Measurements from ENCODE around the gene RFXAP.
A peak's percentile ranks its signal among the peaks of the same experiment; 100 is the strongest.
"Not testable (repeated sequence)": the region's sequence is repeated elsewhere in the genome, so short reads cannot be mapped to it uniquely, and the experiment has no call there.

The RFXAP gene, protein sequence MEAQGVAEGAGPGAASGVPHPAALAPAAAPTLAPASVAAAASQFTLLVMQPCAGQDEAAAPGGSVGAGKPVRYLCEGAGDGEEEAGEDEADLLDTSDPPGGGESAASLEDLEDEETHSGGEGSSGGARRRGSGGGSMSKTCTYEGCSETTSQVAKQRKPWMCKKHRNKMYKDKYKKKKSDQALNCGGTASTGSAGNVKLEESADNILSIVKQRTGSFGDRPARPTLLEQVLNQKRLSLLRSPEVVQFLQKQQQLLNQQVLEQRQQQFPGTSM

DNA sequence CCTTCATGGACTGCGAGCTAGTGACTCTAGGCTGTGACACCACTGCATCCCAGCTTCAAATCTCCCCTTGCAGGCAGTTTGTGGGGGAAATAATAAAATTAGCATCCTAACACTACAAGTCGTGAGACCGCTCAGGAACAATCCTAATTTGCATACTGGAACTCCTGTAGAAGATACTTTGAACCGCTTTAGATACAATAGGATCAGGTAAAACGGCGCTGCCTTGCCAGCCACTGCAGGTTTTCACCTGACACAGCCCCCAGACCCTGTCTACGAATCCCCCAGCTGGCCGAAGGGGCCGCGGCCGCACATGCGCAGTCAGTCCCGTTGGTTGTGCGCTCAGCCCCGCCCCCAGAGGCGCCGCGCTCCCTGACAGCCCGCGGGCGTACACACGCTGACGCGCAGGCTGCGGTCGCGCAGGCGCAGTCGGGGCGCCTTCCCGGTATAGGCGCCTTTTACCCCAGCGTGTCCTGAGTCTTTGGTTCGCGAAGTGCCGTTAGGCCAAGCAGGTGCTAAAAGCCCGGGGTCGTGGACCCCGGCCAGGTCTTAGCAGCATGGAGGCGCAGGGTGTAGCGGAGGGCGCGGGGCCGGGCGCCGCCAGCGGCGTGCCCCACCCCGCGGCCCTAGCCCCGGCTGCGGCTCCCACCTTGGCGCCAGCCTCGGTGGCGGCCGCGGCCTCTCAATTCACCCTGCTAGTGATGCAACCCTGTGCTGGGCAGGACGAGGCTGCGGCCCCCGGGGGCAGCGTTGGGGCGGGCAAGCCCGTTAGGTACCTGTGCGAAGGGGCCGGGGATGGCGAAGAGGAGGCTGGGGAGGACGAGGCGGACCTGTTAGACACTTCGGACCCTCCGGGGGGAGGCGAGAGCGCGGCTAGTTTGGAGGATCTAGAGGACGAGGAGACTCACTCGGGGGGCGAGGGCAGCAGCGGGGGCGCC lies at the start of gene RFXAP:
RFXAP (plus strand) TSS at position 419 of the 935 bp plus-strand sequence; CDS start at position 555, 136 bp downstream.
- DNase-seq = peak; percentile 70 to 96

DNA sequence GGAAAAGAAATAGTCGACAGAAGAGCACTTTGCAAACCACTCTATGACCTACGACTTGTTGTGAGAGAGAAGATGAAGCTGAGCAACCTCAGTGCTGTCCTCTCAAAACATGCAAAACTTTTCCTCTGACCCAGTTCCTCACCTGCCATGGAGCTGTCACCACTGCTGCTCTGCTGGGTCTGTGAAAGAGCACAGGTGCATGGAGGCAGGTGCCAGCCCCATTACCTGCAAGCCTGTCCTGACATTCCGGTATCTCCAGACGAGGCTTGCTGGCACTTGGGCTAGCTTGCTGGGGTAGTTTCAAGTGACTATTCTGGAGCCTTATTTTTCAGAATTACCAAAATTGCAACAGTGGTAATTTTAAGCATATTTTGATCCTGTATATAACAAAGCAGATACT lies 49.5 kb upstream of the RFXAP start:
- peak; percentile 22 to 29 for DNase-seq

GRCh38 chr13:36770741-36771140 lies 48.3 kb upstream of the RFXAP start:
- DNase-seq = no peak

DNA sequence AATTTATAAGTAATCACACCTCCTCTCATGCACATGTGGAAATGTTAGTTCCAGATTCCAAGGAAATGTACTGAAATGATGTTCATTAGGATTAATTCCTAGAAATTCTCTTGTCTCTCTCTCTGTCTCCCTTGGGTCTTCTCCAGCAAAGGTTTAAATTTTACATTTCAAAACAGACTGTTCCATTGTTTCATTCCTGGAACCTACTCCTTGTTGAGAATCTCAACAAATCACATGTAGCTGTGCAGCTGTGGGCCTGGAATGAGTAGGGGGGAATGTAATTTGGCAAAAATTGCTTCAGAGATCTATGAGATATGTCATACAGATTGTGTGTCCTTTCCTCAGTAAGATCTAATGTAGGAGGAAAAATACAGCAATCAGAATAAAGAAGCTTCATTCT lies 46.2 kb upstream of the RFXAP start:
- DNase-seq = no peak

DNA sequence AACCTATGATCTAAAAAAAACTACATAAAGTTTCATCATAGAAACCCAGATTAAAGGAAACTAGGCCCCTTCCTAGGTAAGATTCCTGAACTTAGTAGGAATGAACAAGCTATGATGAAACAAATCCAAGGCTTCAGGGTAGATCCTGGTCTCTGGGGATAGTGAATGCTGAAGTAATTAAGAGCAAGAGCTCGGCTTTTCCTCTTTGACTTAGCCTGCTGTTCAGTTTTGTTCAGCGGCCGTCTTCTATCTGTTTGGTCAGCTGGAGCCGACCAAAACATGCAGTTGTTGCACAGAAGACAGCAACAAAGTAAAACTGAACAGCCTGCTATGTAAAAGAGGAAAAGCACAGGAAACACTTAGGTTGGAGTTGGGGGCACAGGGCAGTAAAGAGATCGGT lies 44.1 kb upstream of the RFXAP start:
- DNase-seq = no peak

DNA sequence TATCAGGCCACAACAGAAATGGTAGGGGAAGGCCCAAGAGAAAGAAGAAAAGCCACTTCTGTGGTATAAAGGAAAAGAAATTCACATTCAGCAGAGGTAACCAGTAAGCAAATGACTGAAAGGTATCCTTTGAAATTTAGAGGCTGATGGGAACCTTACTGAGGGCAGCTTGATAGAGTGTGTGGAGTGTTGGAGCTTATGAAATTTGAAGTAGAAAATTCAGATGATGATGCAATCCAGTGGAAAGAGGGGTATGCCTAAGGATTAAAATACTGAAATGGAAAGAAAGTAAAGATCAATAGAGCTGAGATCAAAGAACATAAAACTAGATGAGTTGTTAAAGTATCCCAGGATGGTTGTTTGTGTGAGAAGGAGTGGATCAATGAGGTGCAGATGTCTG lies 42.8 kb upstream of the RFXAP start:
- DNase-seq = no peak

- no peak for DNase-seq
These were observed 40.8 kb upstream of the RFXAP start for GRCh38 chr13:36778083-36778671.

GRCh38 chr13:36783890-36784289 lies 35.1 kb upstream of the RFXAP start:
- no peak for DNase-seq

DNA sequence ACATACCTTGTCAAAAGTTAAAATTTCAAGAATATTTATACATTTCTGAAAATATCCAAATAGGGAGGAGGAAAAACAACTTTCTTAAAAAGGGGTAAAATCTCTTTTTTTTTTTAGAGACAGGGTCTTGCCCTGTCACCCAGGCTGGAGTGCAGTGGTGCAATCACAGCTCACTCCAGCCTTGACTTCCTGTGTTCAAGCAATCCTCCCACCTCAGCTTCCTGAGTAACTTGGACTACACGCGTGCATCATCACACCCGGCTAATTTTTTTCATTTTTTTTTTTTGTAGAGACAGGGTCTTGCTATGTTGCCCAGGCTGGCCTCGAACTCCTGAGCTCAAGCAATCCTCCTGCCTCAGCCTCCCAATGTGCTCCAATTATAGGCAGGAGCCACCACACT lies 32.8 kb upstream of the RFXAP start:
- DNase-seq = not testable (repeated sequence)

GRCh38 chr13:36787181-36787580 lies 31.8 kb upstream of the RFXAP start:
- no peak for DNase-seq

GRCh38 chr13:36788276-36788675 lies 30.7 kb upstream of the RFXAP start:
- DNase-seq = no peak

GRCh38 chr13:36789061-36789460 lies 30.0 kb upstream of the RFXAP start:
- DNase-seq = no peak

DNA sequence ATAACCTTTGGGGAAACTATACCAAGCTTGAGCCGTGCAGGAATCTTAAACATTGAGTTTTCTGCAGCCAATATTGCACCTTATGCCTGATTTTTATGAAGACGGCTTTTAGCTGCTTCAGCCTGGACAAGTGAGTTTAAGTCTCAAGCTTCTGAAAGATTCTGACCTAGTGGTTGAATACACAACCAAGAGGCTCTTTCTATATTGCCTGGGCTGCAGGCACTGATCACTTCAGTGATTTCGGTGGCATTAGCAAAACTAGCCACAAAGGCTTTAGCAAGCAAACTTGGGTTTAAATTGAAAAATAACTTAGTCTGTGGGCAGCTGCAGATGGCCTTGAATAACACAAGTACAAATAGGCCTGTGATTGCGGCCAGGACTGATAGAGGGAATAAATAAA lies 29.3 kb upstream of the RFXAP start:
- no peak for DNase-seq

DNA sequence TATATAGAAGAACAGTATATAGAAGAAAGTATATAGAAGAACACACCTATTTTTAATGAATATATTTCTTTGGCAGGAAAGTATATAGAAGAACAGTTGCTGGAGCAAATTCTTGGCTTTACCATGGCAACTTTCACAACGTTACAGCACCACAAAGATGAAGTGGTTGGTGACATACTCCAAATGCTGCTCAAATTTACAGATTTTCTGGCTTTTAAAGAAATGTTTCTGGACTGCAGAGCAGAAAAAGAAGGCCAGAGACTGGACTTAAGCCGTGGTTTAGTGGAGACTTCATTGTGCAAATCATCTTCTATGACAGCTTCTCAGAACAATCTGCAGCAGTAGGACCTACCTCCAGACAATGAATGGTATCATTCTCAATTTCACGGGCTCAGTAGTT lies 24.3 kb upstream of the RFXAP start:
- no peak for DNase-seq

GRCh38 chr13:36795463-36795862 lies 23.6 kb upstream of the RFXAP start:
- DNase-seq = no peak

DNA sequence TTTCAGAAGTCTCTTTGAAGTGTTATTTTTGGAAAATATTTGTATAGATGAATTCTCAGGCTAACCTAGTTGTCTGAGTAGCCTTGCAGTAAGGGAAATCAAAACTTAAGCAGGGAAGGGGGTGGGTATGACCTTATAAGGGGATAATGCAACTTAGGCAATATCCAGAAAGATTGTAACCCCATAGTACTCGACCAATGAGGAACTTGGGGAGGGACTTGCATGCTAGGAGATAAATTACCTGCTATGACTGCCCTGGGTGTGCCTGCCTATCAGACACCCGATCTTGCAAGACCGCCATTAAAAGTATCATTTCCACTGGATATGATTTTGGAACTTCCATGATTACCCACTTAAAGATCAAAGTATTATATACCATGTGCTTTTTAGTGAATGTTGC lies 23.0 kb upstream of the RFXAP start:
- DNase-seq = no peak

- DNase-seq = no peak
These were observed 18.0 kb upstream of the RFXAP start for GRCh38 chr13:36801035-36801434.

DNA sequence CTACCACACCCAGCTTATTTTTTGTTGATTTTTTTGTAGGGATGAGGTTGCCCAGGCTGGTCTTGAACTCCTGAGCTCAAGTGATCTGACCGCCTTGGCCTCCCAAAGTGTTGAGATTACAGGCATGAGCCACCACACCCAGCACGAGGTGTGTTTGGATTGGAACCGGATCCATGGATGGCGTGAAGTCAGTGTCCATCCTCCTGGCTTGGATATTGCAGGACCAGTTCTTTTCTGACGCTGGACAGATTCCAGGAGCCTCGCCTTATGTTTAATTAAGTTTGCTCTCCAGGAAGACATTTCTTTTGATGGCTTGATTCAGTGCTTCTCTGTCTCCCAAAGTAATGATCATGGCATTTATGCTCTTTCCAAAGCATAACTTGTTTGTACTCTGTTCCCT lies 14.4 kb upstream of the RFXAP start:
- no peak for DNase-seq

DNA sequence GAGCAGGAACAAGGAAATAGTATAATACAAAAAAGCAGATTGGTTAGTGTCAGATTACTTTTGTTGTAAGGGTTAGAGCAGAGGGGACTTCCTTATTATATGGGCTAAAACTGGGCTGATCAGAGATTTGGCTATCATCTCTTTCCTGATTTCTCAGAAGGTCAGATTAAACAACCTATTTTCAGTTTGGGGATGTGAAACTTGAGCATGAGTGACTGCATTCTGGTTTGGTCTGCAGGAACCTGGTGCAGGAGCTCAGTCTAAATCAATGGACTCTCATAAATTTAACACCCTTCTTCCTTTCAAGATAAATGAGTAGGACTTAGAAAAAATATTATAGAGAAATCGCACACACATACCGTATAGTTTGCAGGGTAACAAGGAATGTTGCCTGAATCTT lies 12.9 kb upstream of the RFXAP start:
- DNase-seq = no peak

GRCh38 chr13:36807616-36808015 lies 11.4 kb upstream of the RFXAP start:
- no peak for DNase-seq

- DNase-seq = no peak
These were observed 5.8 kb upstream of the RFXAP start for GRCh38 chr13:36813225-36813624.

DNA sequence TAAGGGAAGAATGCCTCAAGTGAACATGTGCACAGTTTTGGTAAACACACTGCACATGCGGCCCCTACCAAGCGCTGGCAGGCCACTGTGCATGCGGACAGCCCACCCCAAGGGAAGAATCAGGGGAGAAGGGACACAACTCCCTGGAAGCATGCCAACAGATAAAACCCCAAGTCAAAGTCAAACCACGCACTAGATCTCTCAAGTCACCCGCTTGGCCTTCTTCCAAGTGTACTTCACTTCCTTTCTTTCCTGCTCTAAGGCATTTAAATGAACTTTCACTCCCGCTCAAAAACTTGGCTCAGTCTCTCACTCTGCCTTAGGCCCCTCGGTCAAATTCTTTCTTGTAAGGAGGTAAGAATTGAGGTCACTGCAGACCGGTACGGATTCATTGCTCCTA lies 4.6 kb upstream of the RFXAP start:
- no peak for DNase-seq

- peak in 1 of 2 experiments; percentile 36 for DNase-seq
These were observed 4.0 kb upstream of the RFXAP start for GRCh38 chr13:36815062-36815461.

Measured in NCI-H526 (cell line).